CD4-positive, alpha-beta T cell treated with Interferon alpha-2 for 1 hour (primary cell): ENCODE results near the gene SYT9.
A peak's percentile ranks its signal among the peaks of the same experiment; 100 is the strongest.

Experiments used
- DNase-seq, 2 donors: peaks; one replicate each; pipeline ENCODE4 v3.0.0-alpha.2; 2020 to 2022

The SYT9 gene

GRCh38 chr11:7484645-7485044 is 232.9 kb downstream of the SYT9 start:
- no peak for DNase-seq

- no peak for DNase-seq
Observed at GRCh38 chr11:7485186-7486097, 233.7 kb downstream of the SYT9 start, which contains the start of gene OLFML1. TSS of gene OLFML1 (plus strand) at chr11:7485506. CDS start at chr11:7485876, 370 bp downstream.

GRCh38 chr11:7486098-7486780 is 234.5 kb downstream of the SYT9 start:
- DNase-seq, result no peak

GRCh38 chr11:7486781-7487140 is 235.1 kb downstream of the SYT9 start:
- DNase-seq, result no peak

DNA sequence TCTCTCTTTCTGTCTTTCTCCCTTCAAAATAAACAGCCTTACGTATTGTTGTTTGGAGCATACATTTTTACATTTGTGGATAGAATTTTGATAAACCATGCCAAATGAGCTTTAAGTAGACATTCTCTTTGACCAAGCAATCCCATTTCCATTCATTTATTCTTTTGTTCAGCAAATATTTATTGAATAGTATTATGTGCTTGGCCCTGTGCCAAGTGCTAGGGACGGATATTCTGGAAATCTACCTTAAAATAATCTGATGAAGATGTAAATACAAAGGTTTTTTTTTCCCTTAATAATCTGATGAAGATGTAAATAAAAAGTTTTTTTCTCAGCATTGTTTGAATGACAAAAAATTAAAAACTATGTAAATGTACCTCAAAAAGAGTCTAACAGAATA is 235.7 kb downstream of the SYT9 start:
- no peak for DNase-seq

- no peak for DNase-seq
Observed at GRCh38 chr11:7488681-7489080, 237.0 kb downstream of the SYT9 start.

DNA sequence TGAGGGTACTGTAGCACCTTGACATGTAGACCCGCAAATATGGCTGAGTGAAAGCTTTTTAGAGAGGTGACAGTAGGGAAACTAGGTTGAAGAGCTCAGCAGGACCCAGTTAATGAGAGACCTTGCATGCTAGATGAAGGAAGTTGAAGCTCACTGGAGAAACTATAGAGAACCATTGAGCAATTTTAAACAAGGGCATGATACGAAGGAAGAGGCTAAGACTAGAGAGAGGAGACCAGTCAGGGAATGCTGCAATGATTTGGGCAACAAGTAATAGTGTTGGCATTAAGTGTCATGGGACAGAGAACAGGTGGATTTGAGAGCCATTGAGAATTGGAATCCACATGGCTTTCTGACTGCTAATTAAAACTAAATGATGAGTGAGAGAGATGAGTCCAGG is 237.7 kb downstream of the SYT9 start:
- no peak for DNase-seq

GRCh38 chr11:7490054-7490453 is 238.3 kb downstream of the SYT9 start:
- no peak for DNase-seq

GRCh38 chr11:7490535-7490934 is 238.8 kb downstream of the SYT9 start:
- no peak for DNase-seq

DNA sequence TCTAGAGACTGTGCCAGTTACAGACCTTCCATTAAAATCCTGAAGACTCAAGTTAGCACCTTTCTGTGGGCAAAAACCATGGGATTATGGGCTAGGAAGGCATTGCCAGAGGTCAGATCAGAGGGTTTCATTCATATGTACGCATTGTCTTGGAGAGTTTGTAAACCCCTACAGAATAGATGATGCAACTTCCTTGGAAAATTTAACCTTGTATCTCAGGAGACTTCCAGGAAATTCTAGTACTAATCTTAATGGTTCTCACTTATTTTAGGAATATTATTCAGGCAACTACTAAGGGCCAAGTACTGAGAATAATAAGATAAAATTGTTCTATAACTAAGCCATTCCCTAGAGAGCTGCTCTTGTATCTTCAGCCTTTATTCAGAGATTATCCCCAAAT is 240.5 kb downstream of the SYT9 start:
- no peak for DNase-seq

- DNase-seq, result no peak
Observed at GRCh38 chr11:7493670-7494069, 242.0 kb downstream of the SYT9 start.

GRCh38 chr11:7494086-7494745 is 242.5 kb downstream of the SYT9 start:
- no peak for DNase-seq

DNA sequence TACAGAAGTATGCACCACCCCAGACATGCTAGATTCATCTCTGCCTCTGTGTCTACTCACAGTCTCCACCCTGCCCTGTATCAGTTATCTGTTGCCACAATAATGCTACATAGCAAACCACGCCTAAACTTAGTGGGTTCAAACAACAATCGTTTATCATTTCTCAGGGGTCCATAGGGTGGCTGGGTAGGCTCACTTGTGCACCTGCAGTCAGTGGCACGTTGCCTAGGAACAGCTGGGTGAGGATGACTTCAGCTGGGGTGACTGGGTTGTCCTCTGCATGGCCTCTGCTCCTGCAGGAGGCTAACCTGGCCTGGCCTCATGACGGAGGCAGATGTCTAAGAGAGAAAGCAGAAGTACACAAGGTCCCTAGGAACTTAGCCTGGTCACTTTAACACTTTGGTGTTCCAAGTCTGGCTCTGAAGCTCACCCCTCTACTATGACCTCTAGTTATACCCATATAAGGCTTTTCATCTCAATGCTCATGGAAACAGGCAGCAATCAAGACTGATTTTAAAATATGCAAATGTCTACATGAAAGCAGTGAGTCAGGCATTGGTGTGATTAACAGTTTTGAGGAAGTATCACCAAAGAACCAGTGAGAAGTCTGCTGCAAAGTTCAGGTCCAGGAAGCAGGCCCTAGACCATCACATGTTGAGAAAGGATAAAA is 244.3 kb downstream of the SYT9 start:
- peak in 1 of 2 donors; percentile 37 for DNase-seq

DNA sequence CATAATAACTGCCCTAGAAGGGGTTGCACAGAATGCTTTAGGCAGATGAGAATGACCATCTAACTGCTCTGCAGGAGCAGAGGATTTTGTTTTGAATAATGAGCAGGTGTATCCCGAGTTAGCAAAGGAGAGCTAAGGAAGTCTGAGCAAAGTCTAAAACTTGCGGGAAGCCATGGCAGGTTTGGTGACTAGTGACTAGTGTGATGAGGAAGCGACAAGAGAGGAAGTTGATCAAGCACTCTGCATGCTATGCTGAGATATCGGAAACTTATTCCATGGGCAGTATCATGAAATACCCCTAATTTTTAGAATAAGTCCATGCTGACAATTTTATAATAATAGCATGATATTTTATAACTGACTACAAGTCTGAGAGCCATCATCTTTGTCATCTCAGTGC is 246.5 kb downstream of the SYT9 start:
- DNase-seq, result no peak

- DNase-seq, result no peak
Observed at GRCh38 chr11:7499081-7499480, 247.4 kb downstream of the SYT9 start.

GRCh38 chr11:7500251-7500650 is 248.5 kb downstream of the SYT9 start:
- DNase-seq, result no peak

- no peak for DNase-seq
Observed at GRCh38 chr11:7501251-7501650, 249.5 kb downstream of the SYT9 start.

GRCh38 chr11:7501894-7502293 is 250.2 kb downstream of the SYT9 start:
- DNase-seq, result no peak

DNA sequence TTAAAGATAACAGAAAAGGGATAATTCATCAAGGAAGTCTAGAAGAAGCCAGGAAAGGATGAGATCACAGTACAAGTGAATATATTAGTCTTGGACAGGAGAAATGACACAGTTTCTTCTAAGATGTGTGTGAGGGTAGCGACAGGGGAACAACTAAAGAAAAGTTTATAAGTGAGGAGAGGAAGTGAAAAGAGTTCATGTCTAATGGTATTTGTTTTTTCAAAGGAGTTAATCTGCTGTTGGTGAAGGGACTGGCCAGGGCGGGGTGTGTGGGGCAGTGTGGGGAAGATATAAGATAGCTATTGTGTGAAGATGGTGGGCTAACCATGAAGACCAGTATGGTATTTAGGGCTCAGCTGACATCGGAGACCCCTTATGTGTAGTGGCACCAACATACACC is 254.5 kb downstream of the SYT9 start:
- DNase-seq, result no peak

- DNase-seq, result no peak
Observed at GRCh38 chr11:7508087-7508486, 256.4 kb downstream of the SYT9 start.

DNA sequence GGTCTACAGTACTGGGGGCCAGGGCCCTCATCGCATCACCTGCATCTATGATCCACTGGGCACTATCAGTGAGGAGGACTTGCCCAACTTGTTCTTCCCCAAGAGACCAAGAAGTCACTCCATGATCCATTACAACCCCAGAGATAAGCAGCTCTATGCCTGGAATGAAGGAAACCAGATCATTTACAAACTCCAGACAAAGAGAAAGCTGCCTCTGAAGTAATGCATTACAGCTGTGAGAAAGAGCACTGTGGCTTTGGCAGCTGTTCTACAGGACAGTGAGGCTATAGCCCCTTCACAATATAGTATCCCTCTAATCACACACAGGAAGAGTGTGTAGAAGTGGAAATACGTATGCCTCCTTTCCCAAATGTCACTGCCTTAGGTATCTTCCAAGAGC is 258.3 kb downstream of the SYT9 start:
- no peak for DNase-seq

DNA sequence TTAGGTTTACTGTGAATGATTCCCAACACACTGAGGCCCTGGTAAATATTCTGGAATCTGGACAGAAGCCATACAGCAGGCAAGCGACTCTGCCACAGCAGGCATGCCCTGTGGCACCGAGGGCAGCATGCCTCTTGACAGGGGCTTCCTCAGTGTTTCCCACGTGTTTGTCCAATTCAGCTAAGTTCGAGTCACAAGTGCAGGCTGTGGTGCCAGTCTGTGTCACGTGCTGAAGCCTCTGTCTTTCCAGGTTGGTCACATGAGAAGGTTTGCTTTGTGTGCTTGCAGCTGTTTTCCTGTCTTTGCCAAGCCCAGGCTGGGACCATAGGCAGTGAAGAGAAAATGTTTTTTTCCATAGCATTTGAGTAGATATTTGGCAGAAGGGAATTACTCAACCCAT is 259.7 kb downstream of the SYT9 start:
- no peak for DNase-seq
